ENCODE data around the gene EMC9. TPM values are rescaled to one million over a fixed set of nuclear protein-coding genes. Genes with fewer than 3 reads are reported as not detected.
A peak's percentile ranks its signal among the peaks of the same experiment; 100 is the strongest.

The EMC9 gene
- total RNA-seq, 2 donors from 2014 or later, result 9.9 to 21.1 TPM

- H3K9me3 ChIP-seq, result no peaks in the 10 kb centered on the region
- intact Hi-C loops (cut with DNase I), result no loop called here
- H3K36me3 ChIP-seq (replicated peaks in 1 of 2; ENCODE audit: insufficient read depth in 1 of 2, low read depth in 2 of 2), result peaks cover 0 to 11% of the 10 kb centered on the region in 2 donors
- no peak for DNase-seq
- no peak for TF ChIP-seq POLR2A (IDR thresholded peaks at IDR 0.05)
- TF ChIP-seq CTCF (IDR thresholded peaks at IDR 0.05), result no peak
- peak overlapping the region in 2 of 4 donors; percentile 12 to 82 for H3K27ac ChIP-seq
- H3K27me3 ChIP-seq, result no peaks in the 10 kb centered on the region
- no peak for ATAC-seq
- 60 to 77% methylated on average over 12 to 13 of the region's 13 CpGs for WGBS, 2 donors
- H3K4me3 ChIP-seq, result no peak overlapping the region
- peaks cover 46% of the 10 kb centered on the region for H3K4me1 ChIP-seq
Observed at GRCh38 chr14:24138396-24139271, 2.8 kb downstream of the EMC9 start.

GRCh38 chr14:24137529-24138395 lies 3.6 kb downstream of the EMC9 start:
- intact Hi-C loops (cut with DNase I), result no loop called here
- ATAC-seq (no peak), DNase-seq (no peak)
- TF ChIP-seq POLR2A (IDR thresholded peaks at IDR 0.05), result no peak
- TF ChIP-seq CTCF (IDR thresholded peaks at IDR 0.05), result no peak
- H3K36me3 ChIP-seq (replicated peaks in 1 of 2; ENCODE audit: insufficient read depth in 1 of 2, low read depth in 2 of 2), result peaks cover 0 to 11% of the 10 kb centered on the region in 2 donors
- 82 to 88% methylated on average over 6 to 8 of the region's 8 CpGs for WGBS, 2 donors
- H3K4me3 ChIP-seq, result no peak overlapping the region
- no peaks in the 10 kb centered on the region for H3K9me3 ChIP-seq
- no peaks in the 10 kb centered on the region for H3K27me3 ChIP-seq
- peak overlapping the region in 2 of 4 donors; percentile 96 to 98 for H3K27ac ChIP-seq
- H3K4me1 ChIP-seq, result peaks cover 50% of the 10 kb centered on the region

GRCh38 chr14:24136684-24137528 lies 4.5 kb downstream of the EMC9 start:
- ATAC-seq (no peak), DNase-seq (no peak)
- TF ChIP-seq POLR2A (IDR thresholded peaks at IDR 0.05) (no peak), CTCF (IDR thresholded peaks at IDR 0.05) (no peak)
- H3K4me3 ChIP-seq, result peak overlapping the region in 1 of 2 donors; percentile 96
- intact Hi-C loops (cut with DNase I), result no loop called here
- peaks cover 0 to 11% of the 10 kb centered on the region in 2 donors for H3K36me3 ChIP-seq (replicated peaks in 1 of 2; ENCODE audit: insufficient read depth in 1 of 2, low read depth in 2 of 2)
- peak overlapping the region; percentile 72 to 98 (median 94) for H3K27ac ChIP-seq
- H3K9me3 ChIP-seq, result no peaks in the 10 kb centered on the region
- H3K27me3 ChIP-seq, result no peaks in the 10 kb centered on the region
- H3K4me1 ChIP-seq, result peaks cover 51% of the 10 kb centered on the region
- WGBS, 2 donors, result 18 to 30% methylated on average over 13 of the region's 13 CpGs

GRCh38 chr14:24135834-24136683 lies 5.3 kb downstream of the EMC9 start, which contains the start of gene PSME1:
Gene PSME1 (plus strand): TSS chr14:24136194. CDS start chr14:24136263, 69 bp downstream.
- DNase-seq (peak; percentile 95 to 97 (median 96)), ATAC-seq (peak; percentile 92)
- Histone ChIP-seq H3K4me1 (peaks cover 58% of the 10 kb centered on the region), H3K27me3 (no peaks in the 10 kb centered on the region), H3K27ac (peak within 1 kb of the TSS; percentile 72 to 98 (median 94)), H3K9me3 (no peaks in the 10 kb centered on the region), H3K4me3 (peak within 1 kb of the TSS; percentile 30 to 96), H3K36me3 (replicated peaks in 1 of 2; ENCODE audit: insufficient read depth in 1 of 2, low read depth in 2 of 2) (peaks cover 0 to 11% of the 10 kb centered on the region in 2 donors)
- WGBS, 2 donors, result 0 to 2% methylated on average over 23 to 67 of the region's 75 CpGs
- intact Hi-C loops (cut with DNase I), result no loop called here
- TF ChIP-seq POLR2A (IDR thresholded peaks at IDR 0.05), result peak; percentile 39 to 80 (median 66)
- peak in 1 of 7 experiments; percentile 9 for TF ChIP-seq CTCF (IDR thresholded peaks at IDR 0.05)
